Liver (tissue), 9 donors: Measurements from ENCODE around the gene AOAH. TPM values are rescaled to one million over a fixed set of nuclear protein-coding genes. Genes with fewer than 3 reads are reported as not detected.
A peak's percentile ranks its signal among the peaks of the same experiment; 100 is the strongest.

ENCODE experiments used
- DNase-seq: peaks from one replicate; pipeline ENCODE4 v3.0.0-alpha.2; 2017; ENCODE audit warnings: low spot score
- H3K27ac ChIP-seq, 2 donors: one replicate each; pipeline ENCODE4 v1.7.0; 2013; ENCODE audit warnings: inconsistent platforms in 2 of 2, low read length in 2 of 2, control low read depth in 1 of 2, low read depth in 1 of 2, mild to moderate bottlenecking in 1 of 2
- H3K27me3 ChIP-seq, 4 donors: one replicate each; pipeline versions ENCODE4 v1.6.1 to v1.7.0; 2013; ENCODE audit warnings: low read length in 3 of 4, inconsistent platforms in 1 of 4, mild to moderate bottlenecking in 1 of 4, moderate library complexity in 1 of 4; ENCODE audit not compliant: control insufficient read depth in 4 of 4, insufficient read depth in 4 of 4
- H3K36me3 ChIP-seq, 4 donors: one replicate each; pipeline versions ENCODE4 v1.6.1 to v1.7.0; 2013; ENCODE audit warnings: low read length in 3 of 4, mild to moderate bottlenecking in 3 of 4, low read depth in 1 of 4, moderate library complexity in 1 of 4; ENCODE audit not compliant: control insufficient read depth in 4 of 4, insufficient read depth in 3 of 4
- H3K4me1 ChIP-seq, 4 donors: one replicate each; pipeline versions ENCODE4 v1.6.1 to v1.7.0; 2013; ENCODE audit warnings: low read length in 3 of 4, mild to moderate bottlenecking in 3 of 4, moderate library complexity in 1 of 4; ENCODE audit not compliant: control insufficient read depth in 4 of 4, insufficient read depth in 4 of 4
- H3K4me3 ChIP-seq, 3 donors: one replicate each; pipeline versions ENCODE4 v1.6.1 to v1.7.0; 2013; ENCODE audit warnings: low read length in 3 of 3, control low read depth in 1 of 3, low read depth in 1 of 3, mild to moderate bottlenecking in 1 of 3
- H3K9ac ChIP-seq, 2 donors: one replicate each; pipeline ENCODE4 v1.7.0; 2013; ENCODE audit warnings: low read length in 2 of 2, mild to moderate bottlenecking in 2 of 2, moderate library complexity in 2 of 2, control low read depth in 1 of 2, low read depth in 1 of 2
- H3K9me3 ChIP-seq, 4 donors: one replicate each; pipeline versions ENCODE4 v1.6.1 to v1.7.0; 2013; ENCODE audit warnings: low read length in 3 of 4; ENCODE audit not compliant: control insufficient read depth in 4 of 4
- ATF3 ChIP-seq: IDR thresholded peaks from 2 replicates; pipeline ENCODE4 v1.6.1; 2016; ENCODE audit warnings: antibody characterized with exemption
- CTCF ChIP-seq: fragments of 150-350 bp; IDR thresholded peaks from 2 replicates; pipeline ENCODE4 v1.5.1; 2017; ENCODE audit warnings: improper control_type of control experiment, low read depth, low read length; ENCODE audit not compliant: missing input control
- FOXA2 ChIP-seq: IDR thresholded peaks from 2 replicates; pipeline ENCODE4 v1.6.1; 2016; ENCODE audit warnings: antibody characterized with exemption
- GABPA ChIP-seq, 2 donors: IDR thresholded peaks in 1 of 2; conservative IDR thresholded peaks in 1 of 2; 2 replicates each; pipeline ENCODE4 v1.6.1; 2016; ENCODE audit warnings: antibody characterized with exemption in 2 of 2, mild to moderate bottlenecking in 1 of 2, moderate library complexity in 1 of 2
- HNF4A ChIP-seq, 2 donors: conservative IDR thresholded peaks; 2 replicates each; pipeline ENCODE4 v1.6.1; 2016; ENCODE audit warnings: antibody characterized with exemption in 2 of 2, mild to moderate bottlenecking in 2 of 2
- JUND ChIP-seq, 2 donors: IDR thresholded peaks; 2 replicates each; pipeline ENCODE4 v1.6.1; 2016; ENCODE audit warnings: antibody characterized with exemption in 2 of 2
- MAX ChIP-seq: IDR thresholded peaks from 2 replicates; pipeline ENCODE4 v1.6.1; 2016; ENCODE audit warnings: antibody characterized with exemption
- NR2F2 ChIP-seq: IDR thresholded peaks from 2 replicates; pipeline ENCODE4 v1.6.1; 2016; ENCODE audit warnings: antibody characterized with exemption
- RAD21 ChIP-seq, 2 donors: IDR thresholded peaks; 2 replicates each; pipeline ENCODE4 v1.6.1; 2016; ENCODE audit warnings: antibody characterized with exemption in 2 of 2, mild to moderate bottlenecking in 2 of 2
- REST ChIP-seq: IDR thresholded peaks from 2 replicates; pipeline ENCODE4 v1.6.1; 2016; ENCODE audit warnings: antibody characterized with exemption, mild to moderate bottlenecking
- RXRA ChIP-seq, 2 donors: IDR thresholded peaks; 2 replicates each; pipeline ENCODE4 v1.6.1; 2017 to 2018; ENCODE audit warnings: antibody characterized with exemption in 2 of 2, mild to moderate bottlenecking in 1 of 2
- SP1 ChIP-seq: IDR thresholded peaks from 2 replicates; pipeline ENCODE4 v1.6.1; 2018; ENCODE audit warnings: antibody characterized with exemption, mild to moderate bottlenecking
- ZBTB33 ChIP-seq: IDR thresholded peaks from 2 replicates; pipeline ENCODE4 v1.6.1; 2016; ENCODE audit warnings: antibody characterized with exemption
- WGBS: extraction: QIAGEN DNeasy Blood & Tissue Kit; methylation state at CpG from one replicate; pipeline ENCODE4 v1.1.7; 2013; 5-methylcytosine and 5-hydroxymethylcytosine counted together
- polyA plus RNA-seq, 2 donors: library from polyadenylated mRNA; stranded (reverse) in 1 of 2; unstranded in 1 of 2; fragments of 200-250 nt in 1 of 2; fragments of >200 nt in 1 of 2; fragmentation: Nextera tagmentation in 1 of 2; extraction: Ambion mirVana in 1 of 2; gene quantifications; one replicate each; pipeline versions ENCODE4 v1.2.1 to v1.2.3, GENCODE V29; 2013 to 2015
- total RNA-seq, 2 donors: library from RNA; depleted of rRNA; stranded (reverse); fragments of >200 nt; gene quantifications; one replicate each; pipeline ENCODE4 v1.2.3, GENCODE V29; 2014
- donor health status: healthy.
- donor health status: healthy.
- donor health status: healthy.
- donor health status: healthy.
- donor health status: healthy.

Gene AOAH
- total and polyA plus RNA-seq, 4 donors, result 2.4 to 26.7 (median 5.8) TPM

GRCh38 chr7:36473454-36474282 is 250.6 kb downstream of the AOAH start:
- H3K4me3 ChIP-seq, result no peak overlapping the region
- no peak for TF ChIP-seq RXRA (IDR thresholded peaks at IDR 0.05)
- TF ChIP-seq HNF4A (conservative IDR thresholded peaks at IDR 0.05), result no peak
- TF ChIP-seq RAD21 (IDR thresholded peaks at IDR 0.05), result peak; percentile 71 to 85
- TF ChIP-seq JUND (IDR thresholded peaks at IDR 0.05), result no peak
- no peak for TF ChIP-seq SP1
- TF ChIP-seq CTCF, result peak; percentile 46
- no peak for TF ChIP-seq GABPA (IDR thresholded peaks at IDR 0.05 in 1 of 2, conservative IDR thresholded peaks at IDR 0.05 in 1 of 2)
- TF ChIP-seq ZBTB33, result no peak
- peak; percentile 59 for DNase-seq
- peaks cover 0 to 18% (median 5%) of the 10 kb centered on the region in 4 donors for H3K4me1 ChIP-seq
- H3K27me3 ChIP-seq, result no peaks in the 10 kb centered on the region
- H3K36me3 ChIP-seq, result no peaks in the 10 kb centered on the region
- H3K27ac ChIP-seq, result no peak overlapping the region
- no peaks in the 10 kb centered on the region for H3K9me3 ChIP-seq
- WGBS, result 82% methylated on average over 12 of the region's 12 CpGs
- H3K9ac ChIP-seq, result no peak overlapping the region

GRCh38 chr7:36472141-36472729 is 252.1 kb downstream of the AOAH start:
- TF ChIP-seq RAD21 (IDR thresholded peaks at IDR 0.05) (peak in 1 of 2 donors; percentile 9), RXRA (IDR thresholded peaks at IDR 0.05) (peak; percentile 49 to 72), FOXA2 (peak; percentile 26), JUND (IDR thresholded peaks at IDR 0.05) (peak in 1 of 2 donors; percentile 10), GABPA (IDR thresholded peaks at IDR 0.05 in 1 of 2, conservative IDR thresholded peaks at IDR 0.05 in 1 of 2) (no peak), NR2F2 (no peak), SP1 (peak; percentile 56), MAX (no peak), CTCF (no peak), ATF3 (peak; percentile 65), REST (no peak), HNF4A (conservative IDR thresholded peaks at IDR 0.05) (peak; percentile 53 to 73)
- H3K9ac ChIP-seq, result no peak overlapping the region
- no peak for DNase-seq
- H3K27me3 ChIP-seq, result no peaks in the 10 kb centered on the region
- 35% methylated on average over 3 of the region's 3 CpGs for WGBS
- no peak overlapping the region for H3K4me3 ChIP-seq
- no peaks in the 10 kb centered on the region for H3K36me3 ChIP-seq
- peaks cover 0 to 18% (median 5%) of the 10 kb centered on the region in 4 donors for H3K4me1 ChIP-seq
- H3K9me3 ChIP-seq, result no peaks in the 10 kb centered on the region
- peak overlapping the region; percentile 32 to 44 for H3K27ac ChIP-seq
